ENCODE results near the gene CHMP5.
"Not testable (repeated sequence)": the region's sequence is repeated elsewhere in the genome, so short reads cannot be mapped to it uniquely, and the experiment has no call there.

Gene CHMP5

DNA sequence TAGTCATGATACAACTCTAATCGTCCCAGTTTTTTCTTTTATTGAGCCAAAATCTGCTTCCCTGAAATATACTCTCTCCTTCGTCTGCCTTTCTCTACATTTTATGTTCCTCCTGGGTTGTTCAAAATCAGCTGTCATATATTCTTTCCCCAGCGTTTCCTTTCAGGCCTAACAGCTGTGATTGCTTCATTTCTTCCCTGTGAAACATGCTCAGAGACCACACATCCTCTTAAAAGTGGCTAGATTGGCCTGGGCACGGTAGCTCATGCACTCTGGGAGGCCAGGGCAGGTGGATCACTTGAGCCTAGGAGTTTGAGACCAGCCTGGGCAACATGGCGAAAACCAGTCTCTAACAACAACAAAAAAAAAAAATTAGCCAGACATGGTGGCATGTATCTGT lies 50.5 kb downstream of the CHMP5 start:
- no peak overlapping the region for H3K27ac ChIP-seq
- TF ChIP-seq ZFX (IDR thresholded peaks at IDR 0.05; ENCODE audit: borderline replicate concordance), result no peak
- TF ChIP-seq, protein P1, sequence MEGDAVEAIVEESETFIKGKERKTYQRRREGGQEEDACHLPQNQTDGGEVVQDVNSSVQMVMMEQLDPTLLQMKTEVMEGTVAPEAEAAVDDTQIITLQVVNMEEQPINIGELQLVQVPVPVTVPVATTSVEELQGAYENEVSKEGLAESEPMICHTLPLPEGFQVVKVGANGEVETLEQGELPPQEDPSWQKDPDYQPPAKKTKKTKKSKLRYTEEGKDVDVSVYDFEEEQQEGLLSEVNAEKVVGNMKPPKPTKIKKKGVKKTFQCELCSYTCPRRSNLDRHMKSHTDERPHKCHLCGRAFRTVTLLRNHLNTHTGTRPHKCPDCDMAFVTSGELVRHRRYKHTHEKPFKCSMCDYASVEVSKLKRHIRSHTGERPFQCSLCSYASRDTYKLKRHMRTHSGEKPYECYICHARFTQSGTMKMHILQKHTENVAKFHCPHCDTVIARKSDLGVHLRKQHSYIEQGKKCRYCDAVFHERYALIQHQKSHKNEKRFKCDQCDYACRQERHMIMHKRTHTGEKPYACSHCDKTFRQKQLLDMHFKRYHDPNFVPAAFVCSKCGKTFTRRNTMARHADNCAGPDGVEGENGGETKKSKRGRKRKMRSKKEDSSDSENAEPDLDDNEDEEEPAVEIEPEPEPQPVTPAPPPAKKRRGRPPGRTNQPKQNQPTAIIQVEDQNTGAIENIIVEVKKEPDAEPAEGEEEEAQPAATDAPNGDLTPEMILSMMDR (IDR thresholded peaks at IDR 0.05), result no peak

- H3K27ac ChIP-seq, result not testable (repeated sequence)
Measured at GRCh38 chr9:33317136-33317535, 52.3 kb downstream of the CHMP5 start.

- TF ChIP-seq, protein P1 (IDR thresholded peaks at IDR 0.05), result no peak
- TF ChIP-seq ZFX (IDR thresholded peaks at IDR 0.05; ENCODE audit: borderline replicate concordance), result no peak
- no peak overlapping the region for H3K27ac ChIP-seq
Measured at GRCh38 chr9:33318225-33318624, 53.4 kb downstream of the CHMP5 start.

GRCh38 chr9:33318781-33319180 lies 53.9 kb downstream of the CHMP5 start:
- H3K27ac ChIP-seq, result no peak overlapping the region
- no peak for TF ChIP-seq ZFX (IDR thresholded peaks at IDR 0.05; ENCODE audit: borderline replicate concordance)
- TF ChIP-seq, protein P1 (IDR thresholded peaks at IDR 0.05), result no peak

- no peak overlapping the region for H3K27ac ChIP-seq
- TF ChIP-seq ZFX (IDR thresholded peaks at IDR 0.05; ENCODE audit: borderline replicate concordance), result no peak
- TF ChIP-seq, protein P1 (IDR thresholded peaks at IDR 0.05), result no peak
Measured at GRCh38 chr9:33320230-33320567, 55.4 kb downstream of the CHMP5 start.

- TF ChIP-seq, protein P1 (IDR thresholded peaks at IDR 0.05), result no peak
- no peak for TF ChIP-seq ZFX (IDR thresholded peaks at IDR 0.05; ENCODE audit: borderline replicate concordance)
- no peak overlapping the region for H3K27ac ChIP-seq
Measured at GRCh38 chr9:33320568-33321261, 55.9 kb downstream of the CHMP5 start.

- H3K27ac ChIP-seq, result peak overlapping the region; percentile 70
- TF ChIP-seq ZFX (IDR thresholded peaks at IDR 0.05; ENCODE audit: borderline replicate concordance), result no peak
- TF ChIP-seq, protein P1 (IDR thresholded peaks at IDR 0.05), result no peak
Measured at GRCh38 chr9:33329117-33329563, 64.3 kb downstream of the CHMP5 start.

DNA sequence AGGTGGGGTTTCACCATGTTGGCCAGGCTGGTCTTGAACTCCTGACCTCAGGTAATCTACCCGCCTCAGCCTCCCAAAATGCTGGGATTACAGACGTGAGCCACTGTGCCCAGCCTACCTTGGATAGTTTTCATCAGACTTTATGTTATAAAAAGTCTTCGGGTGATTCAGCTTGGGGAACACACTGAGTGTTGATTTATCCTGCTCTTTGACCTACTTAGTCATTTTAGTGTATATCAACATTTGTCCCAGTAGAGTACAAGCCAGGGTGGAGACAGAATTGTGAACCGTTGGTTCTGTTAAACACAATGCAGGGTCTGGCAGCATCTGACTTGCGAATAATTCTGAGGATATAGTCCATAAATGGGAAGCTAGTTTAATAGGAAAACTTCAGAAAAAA lies 65.1 kb downstream of the CHMP5 start:
- H3K27ac ChIP-seq, result peak overlapping the region; percentile 70
- TF ChIP-seq ZFX (IDR thresholded peaks at IDR 0.05; ENCODE audit: borderline replicate concordance), result no peak
- TF ChIP-seq, protein P1 (IDR thresholded peaks at IDR 0.05), result no peak
